Loucy (cell line): ENCODE data around the gene STX8.

Experiments used
- H2AFZ ChIP-seq: fragments of 200-600 bp; sonication (generic); 2 replicates; pipeline ENCODE4 v1.6.0; 2016; ENCODE audit warnings: antibody characterized with exemption, mild to moderate bottlenecking, low read length, moderate library complexity
- H3F3A ChIP-seq: fragments of 200-600 bp; 2 replicates; pipeline ENCODE4 v1.6.0; 2016; ENCODE audit warnings: antibody characterized with exemption, low read depth, mild to moderate bottlenecking
- H3K27me3 ChIP-seq: fragments of 200-600 bp; sonication (generic); 2 replicates; pipeline ENCODE4 v1.6.1; 2014; ENCODE audit warnings: low read length, mild to moderate bottlenecking; ENCODE audit not compliant: insufficient read depth, poor library complexity, severe bottlenecking
- H3K36me3 ChIP-seq: fragments of 200-600 bp; sonication (generic); 2 replicates; pipeline ENCODE4 v1.6.1; 2016; ENCODE audit warnings: low read length; ENCODE audit not compliant: insufficient read depth
- H3K4me1 ChIP-seq: fragments of 200-600 bp; sonication (generic); 2 replicates; pipeline ENCODE4 v1.5.1; 2014; ENCODE audit warnings: low read length, mild to moderate bottlenecking; ENCODE audit not compliant: insufficient read depth, poor library complexity, severe bottlenecking
- H3K4me2 ChIP-seq: fragments of 200-600 bp; sonication (generic); 2 replicates; pipeline ENCODE4 v1.6.0; 2014; ENCODE audit warnings: antibody characterized with exemption, low read length, low read depth, mild to moderate bottlenecking; ENCODE audit not compliant: poor library complexity, severe bottlenecking
- H3K4me3 ChIP-seq: fragments of 200-600 bp; sonication (generic); 2 replicates; pipeline ENCODE4 v1.5.1; 2014; ENCODE audit warnings: low read length, mild to moderate bottlenecking, mixed read lengths; ENCODE audit not compliant: poor library complexity, severe bottlenecking
- H3K79me2 ChIP-seq: fragments of 200-600 bp; sonication (generic); 2 replicates; pipeline ENCODE4 v1.6.1; 2014; ENCODE audit warnings: low read length; ENCODE audit not compliant: insufficient read depth
- H3K9ac ChIP-seq: fragments of 200-600 bp; sonication (generic); 2 replicates; pipeline ENCODE4 v1.6.0; 2014; ENCODE audit warnings: mild to moderate bottlenecking, low read depth, low read length, moderate library complexity; ENCODE audit not compliant: poor library complexity, severe bottlenecking
- H3K9me2 ChIP-seq: fragments of 200-600 bp; sonication (generic); replicated peaks from 2 replicates; pipeline ENCODE4 v1.6.1; 2016; ENCODE audit warnings: low read depth, low read length, mixed read lengths
- H3K9me3 ChIP-seq: fragments of 200-600 bp; sonication (generic); 2 replicates; pipeline ENCODE4 v1.6.1; 2014; ENCODE audit warnings: mild to moderate bottlenecking, antibody characterized with exemption, low read length, low read depth; ENCODE audit not compliant: insufficient read depth
- H4K20me1 ChIP-seq: fragments of 200-600 bp; sonication (generic); 2 replicates; pipeline ENCODE4 v1.6.0; 2014; ENCODE audit warnings: antibody characterized with exemption, low read length, mild to moderate bottlenecking; ENCODE audit not compliant: insufficient read depth, poor library complexity, severe bottlenecking
- EZH2phosphoT487 ChIP-seq: fragments of 200-600 bp; IDR thresholded peaks from 2 replicates; pipeline ENCODE4 v1.6.1; 2018; ENCODE audit warnings: antibody characterized with exemption, mild to moderate bottlenecking, moderate library complexity, borderline replicate concordance
- TF ChIP-seq, protein P1 (sequence below): fragments of 200-600 bp; sonication (generic); conservative IDR thresholded peaks from 2 replicates; pipeline ENCODE4 v1.5.1; 2014; ENCODE audit warnings: mild to moderate bottlenecking, antibody characterized with exemption, low read length

STX8 gene

GRCh38 chr17:9367156-9367555 is 208.5 kb downstream of the STX8 start:
- Histone ChIP-seq H2AFZ (no peak overlapping the region), H3K79me2 (no peaks in the 10 kb centered on the region), H3K36me3 (no peaks in the 10 kb centered on the region), H4K20me1 (no peaks in the 10 kb centered on the region), H3K9me3 (no peaks in the 10 kb centered on the region), H3K9me2 (no peaks in the 10 kb centered on the region), H3K27me3 (no peaks in the 10 kb centered on the region), H3F3A (no peaks in the 10 kb centered on the region), H3K9ac (no peak overlapping the region), H3K4me2 (no peak overlapping the region), H3K4me1 (no peaks in the 10 kb centered on the region), H3K4me3 (no peak overlapping the region)
- no peak for TF ChIP-seq EZH2phosphoT487
- TF ChIP-seq, protein P1, sequence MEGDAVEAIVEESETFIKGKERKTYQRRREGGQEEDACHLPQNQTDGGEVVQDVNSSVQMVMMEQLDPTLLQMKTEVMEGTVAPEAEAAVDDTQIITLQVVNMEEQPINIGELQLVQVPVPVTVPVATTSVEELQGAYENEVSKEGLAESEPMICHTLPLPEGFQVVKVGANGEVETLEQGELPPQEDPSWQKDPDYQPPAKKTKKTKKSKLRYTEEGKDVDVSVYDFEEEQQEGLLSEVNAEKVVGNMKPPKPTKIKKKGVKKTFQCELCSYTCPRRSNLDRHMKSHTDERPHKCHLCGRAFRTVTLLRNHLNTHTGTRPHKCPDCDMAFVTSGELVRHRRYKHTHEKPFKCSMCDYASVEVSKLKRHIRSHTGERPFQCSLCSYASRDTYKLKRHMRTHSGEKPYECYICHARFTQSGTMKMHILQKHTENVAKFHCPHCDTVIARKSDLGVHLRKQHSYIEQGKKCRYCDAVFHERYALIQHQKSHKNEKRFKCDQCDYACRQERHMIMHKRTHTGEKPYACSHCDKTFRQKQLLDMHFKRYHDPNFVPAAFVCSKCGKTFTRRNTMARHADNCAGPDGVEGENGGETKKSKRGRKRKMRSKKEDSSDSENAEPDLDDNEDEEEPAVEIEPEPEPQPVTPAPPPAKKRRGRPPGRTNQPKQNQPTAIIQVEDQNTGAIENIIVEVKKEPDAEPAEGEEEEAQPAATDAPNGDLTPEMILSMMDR, result no peak

DNA sequence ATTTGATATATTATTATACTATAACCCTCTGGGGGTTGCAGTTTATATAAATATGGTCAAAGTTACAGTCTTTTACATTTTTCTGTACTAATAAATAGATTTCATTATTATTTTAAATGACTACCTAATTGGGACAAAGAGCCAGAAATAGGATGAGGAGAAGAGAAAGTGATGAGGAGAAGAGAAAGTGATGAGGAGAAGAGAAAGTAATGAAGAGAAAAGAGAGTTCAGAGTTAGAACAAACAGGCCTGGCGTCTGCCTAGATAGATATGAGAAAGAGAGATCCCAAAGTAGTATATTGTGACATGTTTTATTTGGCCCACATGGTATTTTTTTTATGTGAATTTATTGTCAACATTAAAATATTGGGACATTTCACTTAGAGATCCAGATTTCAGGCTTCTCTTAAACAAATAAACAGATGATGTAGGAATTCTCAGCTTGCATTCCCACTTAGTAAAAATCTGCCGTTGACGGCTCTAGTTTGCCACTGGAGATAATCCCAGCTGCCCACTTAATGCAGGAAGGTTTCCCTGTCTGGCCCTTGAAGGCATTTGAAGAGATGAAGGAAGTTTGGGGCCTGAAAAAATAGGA is 210.7 kb downstream of the STX8 start:
- no peaks in the 10 kb centered on the region for H3K9me3 ChIP-seq
- H3K27me3 ChIP-seq, result no peaks in the 10 kb centered on the region
- H3K79me2 ChIP-seq, result no peaks in the 10 kb centered on the region
- H4K20me1 ChIP-seq, result no peaks in the 10 kb centered on the region
- no peaks in the 10 kb centered on the region for H3K4me1 ChIP-seq
- H3K9me2 ChIP-seq, result no peaks in the 10 kb centered on the region
- H3K36me3 ChIP-seq, result no peaks in the 10 kb centered on the region
- H3K4me3 ChIP-seq, result no peak overlapping the region
- H2AFZ ChIP-seq, result no peak overlapping the region
- TF ChIP-seq, protein P1, result no peak
- TF ChIP-seq EZH2phosphoT487, result no peak
- no peak overlapping the region for H3K9ac ChIP-seq
- H3K4me2 ChIP-seq, result no peak overlapping the region
- no peaks in the 10 kb centered on the region for H3F3A ChIP-seq

DNA sequence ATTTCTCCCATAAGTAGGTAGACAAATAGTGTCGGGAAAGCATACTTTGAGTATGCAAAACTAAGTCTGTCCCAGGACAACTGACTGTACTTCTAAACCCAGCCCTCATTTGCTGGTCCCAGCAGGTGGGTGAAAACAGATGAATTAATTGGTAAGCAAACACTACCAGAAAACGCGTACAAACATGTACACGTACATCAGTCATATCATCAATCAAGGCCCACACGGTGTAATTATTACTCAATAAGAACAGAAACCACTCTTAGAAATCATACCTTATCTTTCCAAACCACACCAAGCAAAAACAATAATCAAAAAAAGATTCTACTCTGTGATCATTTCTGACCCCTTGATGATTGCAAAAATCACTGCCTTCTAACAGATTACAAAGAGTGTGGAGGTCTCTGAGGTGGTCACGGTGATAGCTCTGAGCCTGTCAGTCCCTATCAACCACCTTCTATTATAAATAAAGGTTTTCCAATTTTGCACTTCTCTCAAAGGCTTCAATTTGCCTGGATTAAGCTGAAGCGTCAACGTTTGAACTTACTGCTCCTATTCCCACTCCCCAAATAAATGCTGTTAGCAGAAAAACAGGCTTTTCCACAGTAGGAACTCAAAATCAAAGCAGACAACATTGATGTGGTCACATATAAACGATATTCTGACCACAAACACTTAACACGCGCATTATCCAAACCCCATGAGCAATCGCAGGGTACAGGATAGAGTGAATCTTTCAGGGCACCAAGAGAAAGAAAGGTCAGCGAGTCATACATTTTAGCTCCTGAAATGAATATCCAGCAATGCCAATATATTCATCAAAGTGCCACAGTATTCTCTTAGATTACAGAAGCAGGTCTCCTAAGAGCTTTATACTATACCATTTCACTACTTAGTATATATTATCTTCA is 211.9 kb downstream of the STX8 start:
- no peaks in the 10 kb centered on the region for H3K9me3 ChIP-seq
- H3K4me1 ChIP-seq, result no peaks in the 10 kb centered on the region
- H3K36me3 ChIP-seq, result no peaks in the 10 kb centered on the region
- no peaks in the 10 kb centered on the region for H3K79me2 ChIP-seq
- no peaks in the 10 kb centered on the region for H3F3A ChIP-seq
- no peak overlapping the region for H2AFZ ChIP-seq
- H3K27me3 ChIP-seq, result no peaks in the 10 kb centered on the region
- no peak for TF ChIP-seq EZH2phosphoT487
- TF ChIP-seq, protein P1, result no peak
- H3K4me3 ChIP-seq, result no peak overlapping the region
- H3K4me2 ChIP-seq, result no peak overlapping the region
- H3K9me2 ChIP-seq, result no peaks in the 10 kb centered on the region
- no peaks in the 10 kb centered on the region for H4K20me1 ChIP-seq
- H3K9ac ChIP-seq, result no peak overlapping the region
